Measurements from ENCODE around the gene SNX8. TPM values are rescaled to one million over a fixed set of nuclear protein-coding genes. Genes with fewer than 3 reads are reported as not detected.

SNX8 gene
- total and polyA plus RNA-seq, 2 of the 4 experiments (the other 2 are of a cell fraction): 7.7 to 55.9 TPM

- TF ChIP-seq USF2 (IDR thresholded peaks at IDR 0.05; ENCODE audit: low read depth, low read length): peak; percentile 97
These were observed 65.1 kb downstream of the SNX8 start (continued) for GRCh38 chr7:2248984-2249694.

- Histone ChIP-seq H2BK5ac (ENCODE audit: low read depth, low read length, poor library complexity, severe bottlenecking) (no peak overlapping the region), H3K36me3 (ENCODE audit: control insufficient read depth, insufficient read depth, low read length) (no peaks in the 10 kb centered on the region), H3K14ac (replicated peaks; ENCODE audit: low read depth, low read length) (no peak overlapping the region), H3K27ac (ENCODE audit: insufficient read depth, low read length) (no peak overlapping the region), H4K8ac (ENCODE audit: low read depth in 2 of 2, low read length in 2 of 2) (peak overlapping the region in 1 of 2 experiments; percentile 95; a peak in 1 of 4 replicates), H4K20me1 (ENCODE audit: insufficient read depth, low read length) (no peaks in the 10 kb centered on the region), H2BK15ac (ENCODE audit: low read depth, low read length) (no peak overlapping the region; the same call in 2 of the 3 replicates), H2BK120ac (ENCODE audit: low read depth, low read length) (peak overlapping the region; percentile 87), H3K9me3 (ENCODE audit: control insufficient read depth, insufficient read depth, low read length) (no peaks in the 10 kb centered on the region), H3K56ac (ENCODE audit: extremely low read depth, insufficient read depth, low read length) (no peak overlapping the region), H3K79me1 (ENCODE audit: low read depth in 1 of 2, low read length in 2 of 2) (peaks cover 6 to 59% of the 10 kb centered on the region in 2 experiments; a peak in 3 of 4 replicates), H3K4ac (ENCODE audit: low read depth, low read length) (peak overlapping the region; percentile 8; the same call in 1 of the 2 replicates), H3K23ac (ENCODE audit: low read depth, low read length) (no peak overlapping the region), H3K18ac (ENCODE audit: low read depth, low read length) (no peak overlapping the region), H2AFZ (replicated peaks; ENCODE audit: low read length, poor library complexity) (peak overlapping the region; percentile 72), H3K9ac (ENCODE audit: low read depth, low read length) (no peak overlapping the region), H2BK20ac (ENCODE audit: low read depth, low read length) (no peak overlapping the region), H4K5ac (ENCODE audit: low read depth, low read length) (no peak overlapping the region), H3K4me1 (ENCODE audit: control insufficient read depth, insufficient read depth, low read length) (peaks cover 19% of the 10 kb centered on the region), H4K91ac (ENCODE audit: insufficient read depth, low read depth, low read length) (peak overlapping the region; percentile 23; the same call in 1 of the 2 replicates), H3K9me1 (ENCODE audit: insufficient read depth, low read length) (peaks cover 28% of the 10 kb centered on the region), H3K27me3 (ENCODE audit: control insufficient read depth, insufficient read depth, low read length) (no peaks in the 10 kb centered on the region), H3K4me2 (ENCODE audit: low read depth, low read length) (no peak overlapping the region), H2AK9ac (replicated peaks; ENCODE audit: low read depth, low read length, poor library complexity) (peak overlapping the region; percentile 91), H3K4me3 (ENCODE audit: insufficient read depth, low read depth, low read length) (no peak overlapping the region), H2AK5ac (ENCODE audit: low read depth, low read length) (peak overlapping the region; percentile 93)
- in situ Hi-C loops (cut with MboI; ENCODE audit: low sequenced_read_pairs) (no loop called here), dilution Hi-C loops (cut with HindIII; ENCODE audit: low sequenced_read_pairs, unreplicated experiment) (no loop called here), intact Hi-C loops (cut with micrococcal nuclease) (loop anchor here (1.0 to 5.0 kb wide), 3 partner anchors 65 to 220 kb away; partner anchors contain the start of gene SNX8)
- POLR2A ChIA-PET (ENCODE audit: unreplicated experiment): no interaction called here
- no TSS peak for BruUV-seq (replicated peaks)
- TF ChIP-seq RCOR1 (IDR thresholded peaks at IDR 0.05; ENCODE audit: insufficient replicate concordance, low read length): no peak
- TF ChIP-seq RAD21 (IDR thresholded peaks at IDR 0.05; ENCODE audit: low read length): peak; percentile 45
- peak; percentile 55 for TF ChIP-seq SMC3 (IDR thresholded peaks at IDR 0.05; ENCODE audit: low read depth, low read length)
- TF ChIP-seq CTCF (conservative IDR thresholded peaks at IDR 0.05; ENCODE audit: low read depth, low read length): peak; percentile 59
- 78% methylated on average over 14 of the region's 36 CpGs; no CpG with 5 or more reads in 1 of the 2 experiments for WGBS, 2 experiments (ENCODE audit: extremely low coverage in 2 of 2, insufficient read length in 1 of 2)
- peak; percentile 19; the same call in 1 of the 2 replicates for ATAC-seq (ENCODE audit: low read depth)
- DNase-seq: no peak
- CTCF ChIA-PET: interaction anchor here (1.8 kb wide), 1 partner anchor 100 kb away, joined by 9 read pairs; no protein-coding TSS in a partner anchor
These were observed 66.9 kb downstream of the SNX8 start for GRCh38 chr7:2247141-2247995.

All from IMR-90 (cell line).